ACHN (cell line): ENCODE results near the gene LDLRAP1.

Source experiments
- DNase-seq: peaks from one replicate; pipeline ENCODE4 v3.0.0-alpha.2; 2015
- in situ Hi-C: cut with HindIII; loops from 2 replicates; pipeline ENCODE4 v1.10.0; 2017; ENCODE audit warnings: low sequenced_read_pairs, low pct_ligation_motif_present, low pct_unique_long_range_greater_than_20kb

LDLRAP1 gene

GRCh38 chr1:25611843-25612242, 68.4 kb downstream of the LDLRAP1 start:
- DNase-seq: no peak
- in situ Hi-C loops: no loop called here

DNA sequence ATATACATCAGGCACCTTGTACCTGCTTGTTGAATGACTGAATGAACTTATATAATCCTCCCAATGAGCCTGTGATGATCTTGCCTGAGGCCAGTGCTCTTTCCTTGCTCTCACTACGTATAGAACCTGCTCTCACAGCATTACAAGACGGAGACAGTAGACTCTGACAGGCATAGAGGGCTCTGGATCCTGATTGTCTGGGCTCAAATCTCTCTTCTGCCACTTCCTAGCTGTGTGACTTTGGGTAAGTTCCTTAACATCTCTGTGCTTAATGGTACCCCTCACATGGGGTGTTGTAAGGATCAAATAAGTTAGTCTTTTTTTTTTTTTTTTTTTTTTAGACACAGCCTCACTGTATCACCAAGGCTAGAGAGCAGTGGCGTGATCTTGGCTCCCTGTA, 69.0 kb downstream of the LDLRAP1 start:
- in situ Hi-C loops: no loop called here
- no peak for DNase-seq

DNA sequence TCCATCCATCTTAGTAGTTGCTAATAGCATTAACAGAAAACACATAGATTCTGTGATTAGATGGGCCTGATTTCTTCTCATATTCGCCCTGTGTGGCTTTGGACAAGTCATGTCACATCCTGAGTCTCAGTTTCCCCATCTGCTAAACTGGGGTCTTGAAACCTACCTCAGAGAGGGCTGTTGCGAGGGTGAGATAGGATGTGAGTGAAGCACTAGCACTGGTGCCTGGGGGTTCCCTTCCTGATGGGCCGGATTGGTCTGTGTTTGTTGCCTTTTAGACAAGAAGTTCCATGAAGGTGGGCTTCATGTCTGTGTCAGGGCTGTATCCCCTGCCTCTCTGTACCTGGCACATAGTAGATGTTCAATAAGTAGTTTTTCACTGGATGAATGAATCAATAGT, 69.7 kb downstream of the LDLRAP1 start:
- no peak for DNase-seq
- in situ Hi-C loops: no loop called here

DNA sequence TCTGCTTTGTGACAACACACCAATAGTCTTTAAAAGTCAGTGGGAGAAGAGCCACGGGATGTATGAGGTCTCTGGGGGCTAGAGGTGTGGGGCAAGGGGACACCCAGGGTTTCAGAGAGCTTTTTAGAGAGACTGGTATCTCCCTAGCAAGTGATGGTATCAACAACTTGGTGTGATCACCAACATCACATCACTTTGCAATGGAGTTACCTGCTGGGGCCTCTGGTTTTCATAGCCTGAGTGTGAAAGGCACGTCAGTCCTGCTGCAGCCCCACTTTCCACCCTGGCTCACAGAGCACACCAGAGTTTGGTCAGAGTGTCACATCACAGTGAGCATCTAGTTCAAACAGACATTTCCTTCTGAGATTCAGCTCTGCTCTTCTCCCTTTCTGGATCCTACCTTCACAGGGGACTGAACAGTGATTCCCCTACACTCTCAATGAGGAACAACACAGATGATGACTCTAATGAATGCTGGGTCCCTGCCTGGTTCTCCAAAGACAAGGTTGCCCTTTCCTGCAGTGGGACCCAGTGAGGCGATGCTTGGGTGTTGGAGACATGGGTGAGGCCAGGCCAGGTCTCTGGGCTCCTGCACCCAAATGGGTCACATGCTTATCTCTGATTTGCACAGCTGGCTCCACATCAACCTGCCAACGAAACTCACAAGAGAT, 71.2 kb downstream of the LDLRAP1 start:
- no peak for DNase-seq
- in situ Hi-C loops: no loop called here

DNA sequence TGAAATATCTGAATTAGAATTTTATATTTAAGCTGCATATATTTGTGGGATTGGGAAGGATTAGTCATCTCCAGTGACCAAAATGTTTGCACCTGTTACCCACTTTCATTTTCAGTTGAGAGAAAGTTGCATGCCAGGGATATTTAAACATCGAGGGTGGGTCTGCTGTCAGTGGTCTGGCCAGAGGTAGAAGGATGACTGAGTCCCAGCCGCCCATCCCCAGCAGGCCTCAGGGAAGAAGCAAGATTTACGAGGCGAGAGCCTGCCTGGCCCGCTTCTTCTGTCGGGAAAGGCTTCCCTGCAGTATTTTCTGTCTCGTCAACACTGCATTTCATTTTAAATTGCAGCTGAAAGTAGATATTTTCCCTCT, 71.8 kb downstream of the LDLRAP1 start:
- in situ Hi-C loops: no loop called here
- DNase-seq: no peak

- no peak for DNase-seq
- in situ Hi-C loops: no loop called here
Observed at GRCh38 chr1:25615563-25616094, 72.2 kb downstream of the LDLRAP1 start.

GRCh38 chr1:25616095-25616986, 72.9 kb downstream of the LDLRAP1 start, which contains the start of gene MAN1C1:
Gene MAN1C1 (plus strand): TSS chr1:25616791. CDS start chr1:25617798, 1,007 bp downstream.
- peak; percentile 85 for DNase-seq
- in situ Hi-C loops: no loop called here

DNA sequence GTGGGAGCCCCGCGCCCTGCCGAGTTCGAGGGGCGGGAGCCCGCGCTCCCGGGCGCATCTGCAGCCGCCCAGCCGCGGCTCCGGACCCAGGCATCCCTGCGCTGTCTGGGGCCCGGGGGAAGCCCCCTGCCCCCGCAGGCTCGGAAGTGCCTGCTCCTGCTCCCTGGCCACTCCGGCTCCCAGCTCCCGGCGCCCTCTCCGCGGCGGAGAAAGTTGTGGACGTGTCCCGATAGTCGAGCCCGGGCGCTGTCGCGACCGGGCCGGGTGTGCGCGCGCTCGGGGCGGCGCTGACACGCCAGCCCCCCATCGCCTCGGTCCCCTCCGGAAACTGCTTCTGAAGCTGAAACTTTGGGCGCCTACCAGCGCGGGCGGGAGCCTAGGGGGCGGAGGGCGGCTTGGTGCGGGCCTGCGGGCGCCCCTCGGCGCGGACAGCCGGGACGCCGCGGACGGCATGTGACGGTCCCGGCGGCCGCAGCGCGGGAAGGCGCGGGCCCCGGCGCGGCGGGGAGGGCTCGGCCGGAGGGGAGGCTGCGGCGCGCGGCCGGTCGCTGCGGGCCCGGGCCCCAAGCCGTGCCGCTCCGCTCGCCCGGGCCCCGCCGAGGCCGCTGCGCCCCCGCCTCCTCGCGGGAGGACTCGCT, 73.7 kb downstream of the LDLRAP1 start:
- DNase-seq: no peak
- in situ Hi-C loops: no loop called here

- no peak for DNase-seq
- in situ Hi-C loops: no loop called here
Observed at GRCh38 chr1:25617625-25618432, 74.4 kb downstream of the LDLRAP1 start.

DNA sequence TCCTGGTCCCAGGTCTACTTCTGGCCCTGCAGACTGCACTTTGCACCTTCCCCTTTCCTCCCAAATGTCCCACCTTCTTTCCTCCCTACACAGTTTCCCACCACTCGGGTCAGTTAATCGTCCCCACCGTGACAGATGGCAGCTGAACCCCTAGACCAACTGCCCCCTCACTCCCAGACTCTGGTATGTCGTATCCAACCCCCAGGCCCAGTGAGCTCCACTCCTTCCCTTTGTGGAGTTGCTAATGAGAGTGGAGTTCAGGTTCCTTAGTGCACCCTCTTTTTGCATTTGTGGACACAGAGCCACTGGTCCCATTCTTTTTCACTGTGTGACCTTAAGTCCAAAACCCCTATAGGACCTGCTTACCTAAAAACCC, 75.0 kb downstream of the LDLRAP1 start:
- in situ Hi-C loops: no loop called here
- DNase-seq: no peak
